Measurements from ENCODE around the gene CYB5A.
"Not testable (repeated sequence)": the region's sequence is repeated elsewhere in the genome, so short reads cannot be mapped to it uniquely, and the experiment has no call there.

Gene CYB5A

DNA sequence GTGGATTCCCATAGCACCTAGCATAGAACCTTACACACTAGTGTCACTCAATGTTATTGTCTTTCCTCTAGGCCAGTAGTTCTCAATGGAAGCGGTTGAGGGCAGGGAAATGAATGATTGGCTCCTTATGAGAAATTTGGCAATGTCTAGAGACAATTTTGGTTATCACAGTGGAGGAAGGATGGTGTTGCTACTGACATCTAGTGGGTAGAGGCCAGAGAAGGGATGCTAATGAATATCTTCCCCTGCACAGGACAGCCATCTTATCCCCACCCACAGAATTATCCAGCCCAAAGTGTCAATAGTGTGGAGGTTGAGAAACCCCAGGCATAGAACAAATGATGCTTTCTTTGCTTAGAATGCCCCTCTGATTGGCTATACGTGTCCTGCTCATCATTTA lies 39.6 kb upstream of the CYB5A start:
- TF ChIP-seq, protein P1, sequence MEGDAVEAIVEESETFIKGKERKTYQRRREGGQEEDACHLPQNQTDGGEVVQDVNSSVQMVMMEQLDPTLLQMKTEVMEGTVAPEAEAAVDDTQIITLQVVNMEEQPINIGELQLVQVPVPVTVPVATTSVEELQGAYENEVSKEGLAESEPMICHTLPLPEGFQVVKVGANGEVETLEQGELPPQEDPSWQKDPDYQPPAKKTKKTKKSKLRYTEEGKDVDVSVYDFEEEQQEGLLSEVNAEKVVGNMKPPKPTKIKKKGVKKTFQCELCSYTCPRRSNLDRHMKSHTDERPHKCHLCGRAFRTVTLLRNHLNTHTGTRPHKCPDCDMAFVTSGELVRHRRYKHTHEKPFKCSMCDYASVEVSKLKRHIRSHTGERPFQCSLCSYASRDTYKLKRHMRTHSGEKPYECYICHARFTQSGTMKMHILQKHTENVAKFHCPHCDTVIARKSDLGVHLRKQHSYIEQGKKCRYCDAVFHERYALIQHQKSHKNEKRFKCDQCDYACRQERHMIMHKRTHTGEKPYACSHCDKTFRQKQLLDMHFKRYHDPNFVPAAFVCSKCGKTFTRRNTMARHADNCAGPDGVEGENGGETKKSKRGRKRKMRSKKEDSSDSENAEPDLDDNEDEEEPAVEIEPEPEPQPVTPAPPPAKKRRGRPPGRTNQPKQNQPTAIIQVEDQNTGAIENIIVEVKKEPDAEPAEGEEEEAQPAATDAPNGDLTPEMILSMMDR (IDR thresholded peaks at IDR 0.05; ENCODE audit: low read depth, low read length) = peak; percentile 51
- no peak overlapping the region for H3K4me3 ChIP-seq (ENCODE audit: low read depth, low read length)

DNA sequence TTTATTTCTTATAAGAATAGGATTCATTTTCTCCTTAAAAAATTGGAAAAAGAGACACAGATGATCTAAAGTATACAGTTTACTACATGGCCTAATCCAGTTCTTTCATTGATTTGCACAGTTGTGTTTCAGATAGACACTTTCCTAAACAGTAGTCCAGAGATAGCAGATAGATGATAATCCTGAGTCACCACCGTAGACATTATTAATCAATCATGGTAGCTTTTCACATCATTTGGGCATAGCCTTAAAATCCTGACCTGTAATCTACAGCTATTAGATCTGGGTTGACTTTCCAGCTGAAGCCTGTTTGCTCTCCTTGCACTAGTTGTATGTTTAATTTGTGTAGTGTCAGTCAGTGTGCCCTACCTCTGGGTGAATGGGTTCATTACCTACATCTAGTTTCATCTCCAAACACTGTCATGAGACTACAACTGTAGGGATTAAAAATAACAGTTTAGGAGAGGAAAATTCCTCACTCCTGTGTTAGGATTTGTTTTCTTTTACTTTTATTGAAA lies 38.0 kb upstream of the CYB5A start:
- H3K4me3 ChIP-seq (ENCODE audit: low read depth, low read length) = no peak overlapping the region
- TF ChIP-seq, protein P1 (IDR thresholded peaks at IDR 0.05; ENCODE audit: low read depth, low read length) = no peak

- H3K4me3 ChIP-seq (ENCODE audit: low read depth, low read length) = no peak overlapping the region
- TF ChIP-seq, protein P1 (IDR thresholded peaks at IDR 0.05; ENCODE audit: low read depth, low read length) = no peak
These were observed 36.4 kb upstream of the CYB5A start for GRCh38 chr18:74328206-74328605.

GRCh38 chr18:74326791-74327190 lies 35.0 kb upstream of the CYB5A start:
- H3K4me3 ChIP-seq (ENCODE audit: low read depth, low read length) = not testable (repeated sequence)

- TF ChIP-seq, protein P1 (IDR thresholded peaks at IDR 0.05; ENCODE audit: low read depth, low read length) = no peak
- no peak overlapping the region for H3K4me3 ChIP-seq (ENCODE audit: low read depth, low read length)
These were observed 34.5 kb upstream of the CYB5A start for GRCh38 chr18:74326231-74326630.

GRCh38 chr18:74316257-74317170 lies 24.8 kb upstream of the CYB5A start:
- H3K4me3 ChIP-seq (ENCODE audit: low read depth, low read length) = no peak overlapping the region
- TF ChIP-seq, protein P1 (IDR thresholded peaks at IDR 0.05; ENCODE audit: low read depth, low read length) = no peak

GRCh38 chr18:74315464-74316256 lies 23.9 kb upstream of the CYB5A start, which contains the start of gene C18orf63:
Gene C18orf63 (plus strand): TSS chr18:74315839. CDS start chr18:74317866, 2,027 bp downstream.
- TF ChIP-seq, protein P1 (IDR thresholded peaks at IDR 0.05; ENCODE audit: low read depth, low read length) = no peak
- no peak within 1 kb of the TSS for H3K4me3 ChIP-seq (ENCODE audit: low read depth, low read length)
